Testis (tissue), 3 donors: ENCODE results near the gene GEMIN7. TPM values are rescaled to one million over a fixed set of nuclear protein-coding genes. Genes with fewer than 3 reads are reported as not detected.

Experiments
- DNase-seq: peaks from one replicate; pipeline ENCODE4 v3.0.0-alpha.2; 2019
- H3K27ac ChIP-seq, 2 donors: fragments of 200-600 bp; sonication (generic); one replicate each; pipeline ENCODE4 v1.5.1; 2019
- H3K27me3 ChIP-seq: fragments of 200-600 bp; sonication (generic); one replicate; pipeline ENCODE4 v1.5.1; 2019
- H3K36me3 ChIP-seq: fragments of 200-600 bp; sonication (generic); one replicate; pipeline ENCODE4 v1.5.1; 2017; ENCODE audit warnings: low read depth; ENCODE audit errors: missing control alignments
- H3K4me1 ChIP-seq: fragments of 200-600 bp; sonication (generic); one replicate; pipeline ENCODE4 v1.5.1; 2019
- H3K4me3 ChIP-seq, 2 donors: fragments of 200-600 bp; sonication (generic); one replicate each; pipeline ENCODE4 v1.5.1; 2017 to 2019
- H3K9me3 ChIP-seq: fragments of 200-600 bp; sonication (generic); one replicate; pipeline ENCODE4 v1.5.1; 2017
- CTCF ChIP-seq, 3 experiments: fragments of 450-650 bp in 2 of 3; fragments of 200-600 bp in 1 of 3; sonication (generic) in 1 of 3; IDR thresholded peaks; one replicate each; pipeline ENCODE4 v1.5.1; 2016 to 2019; ENCODE audit warnings: antibody characterized with exemption in 3 of 3, mild to moderate bottlenecking in 2 of 3, moderate library complexity in 1 of 3
- POLR2A ChIP-seq: fragments of 450-650 bp; IDR thresholded peaks from one replicate; pipeline ENCODE4 v1.6.1; 2017; ENCODE audit warnings: antibody characterized with exemption, mild to moderate bottlenecking, moderate library complexity
- WGBS, 2 donors: methylation state at CpG; one replicate each; pipeline ENCODE4 v1.1.5; 2018; 5-methylcytosine and 5-hydroxymethylcytosine counted together
- intact Hi-C: fragments of 100-400 bp; cut with DNase I; formaldehyde crosslinking; loops from one replicate; pipeline ENCODE4 v1.15.1; 2023; ENCODE audit warnings: low total_unique reads
- polyA plus RNA-seq: library from polyadenylated mRNA; stranded (reverse); fragments of 350-450 nt; fragmentation: Illumina TruSeq; extraction: RNeasy Lipid Tissue Mini Kit (QIAGEN cat#74804); gene quantifications from one replicate; pipeline ENCODE4 v1.2.3, GENCODE V29; 2014; ENCODE audit warnings: low read depth, low replicate concordance; ENCODE audit not compliant: insufficient read depth
- total RNA-seq, 2 donors: library from RNA; depleted of rRNA; stranded (reverse); fragments of >200 nt; gene quantifications; one replicate each; pipeline ENCODE4 v1.2.3, GENCODE V29; 2016

The GEMIN7 gene
- total and polyA plus RNA-seq, 3 donors from 2014 or later = 7.6 to 13.5 (median 9.7) TPM

DNA sequence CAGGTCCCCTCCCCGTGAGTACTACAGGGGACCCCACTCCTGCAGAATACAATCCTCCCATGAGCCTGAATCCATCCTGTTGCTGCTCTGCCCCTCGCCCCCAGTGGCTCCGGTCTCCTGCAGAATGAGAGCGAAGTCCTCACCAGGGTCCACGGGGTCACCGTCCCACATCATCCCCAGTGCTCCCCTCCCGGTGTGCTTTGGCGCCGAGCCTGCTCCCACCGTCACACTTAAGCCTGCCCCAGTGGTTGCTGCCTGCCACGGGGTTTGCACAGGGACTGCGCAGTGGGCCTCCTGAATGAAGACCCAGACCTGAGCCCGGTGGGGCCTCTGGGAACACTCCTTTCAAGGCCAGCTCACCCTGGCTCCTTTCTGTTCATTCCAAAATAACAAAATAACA is 51.2 kb downstream of the GEMIN7 start:
- WGBS, 2 donors = 75 to 79% methylated on average over 5 to 13 of the region's 13 CpGs
- H3K27ac ChIP-seq = no peak overlapping the region

DNA sequence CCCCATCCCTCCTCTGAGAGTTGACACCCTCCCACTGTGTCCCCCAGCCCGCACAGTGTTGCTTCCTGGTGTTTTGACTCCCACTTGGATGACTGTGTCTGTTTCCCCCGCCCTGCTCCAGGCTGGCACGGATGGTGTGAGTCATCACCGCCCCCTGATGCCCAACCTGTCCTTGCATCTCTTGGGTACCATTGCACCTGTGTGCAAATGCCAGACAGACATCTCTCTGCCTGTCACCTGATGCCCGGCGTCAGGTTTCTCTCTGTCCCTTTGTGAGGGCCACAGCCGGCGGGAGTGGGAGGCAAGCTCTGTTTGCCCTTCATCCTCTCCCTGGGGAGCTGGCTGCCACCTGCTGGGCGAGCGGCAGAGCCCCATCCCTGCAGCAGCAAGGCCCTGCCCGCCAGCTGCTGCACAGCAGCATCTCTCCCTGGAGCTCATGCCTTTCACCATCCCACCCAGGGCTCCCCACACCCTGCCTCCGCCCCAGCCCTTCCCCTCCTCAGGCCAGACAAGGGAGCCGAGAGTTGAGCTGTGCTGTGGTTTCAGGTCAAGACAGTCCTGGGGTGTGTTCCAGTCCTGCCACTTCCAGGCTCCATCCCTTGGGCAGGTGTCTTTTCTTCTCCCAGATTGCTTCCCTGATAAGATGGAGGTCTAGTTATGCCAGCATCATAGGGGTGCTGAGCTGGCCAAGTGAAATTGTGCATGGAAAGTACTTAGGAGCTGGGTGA is 52.0 kb downstream of the GEMIN7 start:
- no peak for TF ChIP-seq CTCF (IDR thresholded peaks at IDR 0.05)
- TF ChIP-seq POLR2A = no peak
- Histone ChIP-seq H3K4me3 (no peak overlapping the region), H3K9me3 (no peaks in the 10 kb centered on the region), H3K27ac (no peak overlapping the region), H3K36me3 (no peaks in the 10 kb centered on the region), H3K4me1 (no peaks in the 10 kb centered on the region), H3K27me3 (no peaks in the 10 kb centered on the region)
- intact Hi-C loops = no loop called here
- peak; percentile 34 for DNase-seq
- WGBS, 2 donors = 70 to 80% methylated on average over 12 to 13 of the region's 13 CpGs

More for the DNA sequence above, 51.2 kb downstream of the GEMIN7 start:
- H3K4me1 ChIP-seq = no peaks in the 10 kb centered on the region
- no peaks in the 10 kb centered on the region for H3K36me3 ChIP-seq
- H3K9me3 ChIP-seq = no peaks in the 10 kb centered on the region
- no peaks in the 10 kb centered on the region for H3K27me3 ChIP-seq
- TF ChIP-seq POLR2A (no peak), CTCF (IDR thresholded peaks at IDR 0.05) (no peak)
- no peak overlapping the region for H3K4me3 ChIP-seq
- no peak for DNase-seq
- intact Hi-C loops = no loop called here

DNA sequence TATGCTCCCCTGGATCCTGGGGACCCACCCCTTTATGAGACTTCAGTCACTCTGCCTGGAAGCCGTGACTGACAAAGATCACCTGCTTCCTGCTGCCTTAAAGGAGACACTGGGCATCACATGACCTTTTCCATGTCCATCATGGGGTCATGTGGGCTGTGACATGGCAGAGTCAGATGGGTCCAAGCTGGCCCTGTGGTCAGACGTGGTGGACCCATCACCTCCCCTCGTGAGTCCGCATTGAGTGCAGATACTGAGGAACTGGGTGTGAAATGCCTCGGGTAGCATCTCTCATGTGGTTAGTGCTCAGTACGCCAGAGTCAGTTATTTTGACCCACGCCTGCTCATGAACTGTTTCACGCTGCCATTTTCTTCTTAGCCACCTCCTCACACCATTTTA is 54.6 kb downstream of the GEMIN7 start:
- H3K9me3 ChIP-seq = no peaks in the 10 kb centered on the region
- H3K36me3 ChIP-seq = no peaks in the 10 kb centered on the region
- H3K4me1 ChIP-seq = peaks cover 7% of the 10 kb centered on the region
- intact Hi-C loops = no loop called here
- TF ChIP-seq CTCF (IDR thresholded peaks at IDR 0.05) = no peak
- TF ChIP-seq POLR2A = no peak
- H3K4me3 ChIP-seq = no peak overlapping the region
- DNase-seq = no peak
- H3K27ac ChIP-seq = no peak overlapping the region
- 89 to 94% methylated on average over 7 to 8 of the region's 8 CpGs for WGBS, 2 donors
- no peaks in the 10 kb centered on the region for H3K27me3 ChIP-seq

DNA sequence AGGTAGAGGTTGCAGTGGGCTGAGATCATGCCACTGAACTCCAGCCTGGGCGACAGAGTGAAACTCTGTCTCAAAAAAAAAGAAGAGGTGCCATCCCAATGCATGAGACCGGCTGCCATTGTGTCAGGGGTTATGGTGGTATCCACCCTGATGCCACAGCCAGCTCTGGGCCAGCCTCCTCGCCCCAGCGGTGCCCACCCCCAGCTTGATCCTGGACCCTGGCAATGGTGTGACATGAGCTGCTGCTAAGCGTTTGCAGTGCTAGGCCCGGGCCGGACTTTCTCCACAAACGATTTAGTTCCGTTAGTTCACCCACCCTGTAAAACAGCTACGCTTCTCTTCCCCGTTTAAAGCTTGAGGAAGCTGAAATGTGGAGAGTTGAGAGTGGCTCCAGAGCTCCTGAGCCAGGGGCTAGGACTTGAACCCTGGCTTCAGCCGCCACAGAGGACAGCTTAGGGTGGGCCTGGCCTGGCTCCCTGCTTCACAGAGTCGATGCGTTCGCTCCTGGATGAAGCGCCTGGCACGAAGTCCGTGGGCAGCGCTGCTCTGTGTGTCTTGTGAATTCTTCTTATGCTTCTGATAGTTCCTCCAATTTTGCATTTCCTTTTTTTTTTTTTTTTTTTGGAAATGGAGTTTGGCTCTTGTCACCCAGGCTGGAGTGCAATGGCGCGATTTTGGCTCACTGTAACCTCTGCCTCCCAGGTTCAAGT is 56.3 kb downstream of the GEMIN7 start:
- H3K36me3 ChIP-seq = no peaks in the 10 kb centered on the region
- H3K9me3 ChIP-seq = no peaks in the 10 kb centered on the region
- no peak for DNase-seq
- TF ChIP-seq CTCF (IDR thresholded peaks at IDR 0.05) (no peak), POLR2A (no peak)
- peaks cover 7% of the 10 kb centered on the region for H3K4me1 ChIP-seq
- no peak overlapping the region for H3K4me3 ChIP-seq
- 88 to 90% methylated on average over 21 of the region's 21 CpGs for WGBS, 2 donors
- intact Hi-C loops = no loop called here
- no peaks in the 10 kb centered on the region for H3K27me3 ChIP-seq
- H3K27ac ChIP-seq = no peak overlapping the region
